Hematopoietic multipotent progenitor cell treated with erythropoietin and hydrocortisone succinate and interleukin-3 and kit ligand, for 8 days (in vitro differentiated cells): ENCODE data around the gene DGKQ.
A peak's percentile ranks its signal among the peaks of the same experiment; 100 is the strongest.

Experiments
- DNase-seq: peaks from one replicate; pipeline ENCODE4 v3.0.0-alpha.2; 2015

The DGKQ gene

GRCh38 chr4:972651-973424, 531 bp downstream of the DGKQ start:
- peak; percentile 24 for DNase-seq

- no peak for DNase-seq
Measured at GRCh38 chr4:971666-972500, 1.5 kb downstream of the DGKQ start.

- DNase-seq, result no peak
Measured at GRCh38 chr4:970854-971520, 2.4 kb downstream of the DGKQ start.

- no peak for DNase-seq
Measured at GRCh38 chr4:970046-970745, 3.2 kb downstream of the DGKQ start.

GRCh38 chr4:968621-969394, 4.6 kb downstream of the DGKQ start:
- DNase-seq, result no peak

- no peak for DNase-seq
Measured at GRCh38 chr4:968221-968620, 5.1 kb downstream of the DGKQ start.

- no peak for DNase-seq
Measured at GRCh38 chr4:967113-968104, 6.0 kb downstream of the DGKQ start.

- no peak for DNase-seq
Measured at GRCh38 chr4:966266-967112, 6.9 kb downstream of the DGKQ start.

- no peak for DNase-seq
Measured at GRCh38 chr4:965766-966134, 7.6 kb downstream of the DGKQ start.

GRCh38 chr4:965048-965765, 8.2 kb downstream of the DGKQ start:
- no peak for DNase-seq

- no peak for DNase-seq
Measured at GRCh38 chr4:964346-965025, 8.9 kb downstream of the DGKQ start.

GRCh38 chr4:963276-964225, 9.8 kb downstream of the DGKQ start:
- no peak for DNase-seq

- no peak for DNase-seq
Measured at GRCh38 chr4:962231-963208, 10.8 kb downstream of the DGKQ start.

GRCh38 chr4:961351-962230, 11.8 kb downstream of the DGKQ start:
- DNase-seq, result no peak
